HG02973 (cell line): ENCODE results near the gene MCTP2.

Experiments
- ATAC-seq: cut with Tn5 transposase; IDR thresholded peaks from one replicate; pipeline ENCODE4 v1.9.1; 2021; ENCODE audit warnings: moderate library complexity; ENCODE audit not compliant: unreplicated experiment

The MCTP2 gene

DNA sequence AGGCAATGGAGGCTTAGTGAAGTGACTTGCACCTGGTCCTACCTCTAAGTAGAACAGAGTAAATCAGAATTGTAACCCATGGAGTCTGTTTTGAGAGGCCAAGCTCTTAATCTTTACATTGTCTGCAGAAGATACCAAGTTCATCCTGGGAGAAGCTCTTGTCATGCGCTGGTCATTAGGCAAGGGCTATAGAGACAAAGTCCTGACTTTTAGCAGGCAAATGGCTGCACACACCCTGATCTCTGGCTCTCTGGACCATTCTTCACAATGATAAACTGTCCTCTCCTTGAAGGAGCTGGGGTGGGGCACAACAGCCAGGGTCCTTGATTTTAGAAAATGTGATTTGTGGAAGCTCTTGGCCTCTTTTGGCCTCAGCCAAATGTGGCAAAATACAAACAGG is 65.4 kb downstream of the MCTP2 start:
- ATAC-seq = no peak

DNA sequence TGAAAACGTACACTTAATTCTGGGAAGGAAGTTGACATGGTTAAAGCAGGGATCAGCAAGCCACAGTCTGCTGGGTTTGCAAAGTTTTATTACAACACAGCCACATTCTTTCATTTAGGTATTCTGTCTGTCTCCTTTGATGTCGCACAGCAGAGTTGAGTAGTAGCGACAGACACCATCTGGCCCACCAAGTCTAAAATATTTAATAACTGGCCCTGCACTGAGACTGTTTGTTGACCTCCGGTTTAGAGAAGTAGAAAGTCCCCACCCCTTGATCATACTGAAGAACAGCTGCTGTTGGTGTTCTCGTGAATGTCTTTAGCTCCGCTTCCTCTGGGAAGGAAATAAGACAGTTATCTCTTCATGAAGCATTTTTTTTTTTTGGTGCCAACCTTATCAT is 66.2 kb downstream of the MCTP2 start:
- peak; percentile 82 for ATAC-seq

DNA sequence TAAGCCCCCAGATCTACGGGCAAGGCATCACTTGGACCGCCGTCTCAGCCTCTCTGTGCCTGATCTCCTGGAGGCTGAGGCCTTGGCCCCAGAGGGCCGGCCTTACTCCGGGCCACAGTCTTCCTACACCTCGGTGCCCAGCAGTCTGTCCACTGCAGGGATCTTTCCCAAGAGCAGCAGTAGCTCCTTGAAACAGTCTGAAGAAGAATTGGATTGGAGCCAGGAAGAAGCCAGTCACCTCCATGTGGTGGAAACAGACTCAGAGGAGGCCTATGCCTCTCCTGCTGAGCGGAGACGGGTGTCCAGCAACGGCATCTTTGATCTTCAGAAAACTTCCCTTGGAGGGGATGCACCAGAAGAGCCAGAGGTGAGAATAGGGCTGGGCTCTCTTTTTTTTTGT is 67.0 kb downstream of the MCTP2 start:
- ATAC-seq = no peak

DNA sequence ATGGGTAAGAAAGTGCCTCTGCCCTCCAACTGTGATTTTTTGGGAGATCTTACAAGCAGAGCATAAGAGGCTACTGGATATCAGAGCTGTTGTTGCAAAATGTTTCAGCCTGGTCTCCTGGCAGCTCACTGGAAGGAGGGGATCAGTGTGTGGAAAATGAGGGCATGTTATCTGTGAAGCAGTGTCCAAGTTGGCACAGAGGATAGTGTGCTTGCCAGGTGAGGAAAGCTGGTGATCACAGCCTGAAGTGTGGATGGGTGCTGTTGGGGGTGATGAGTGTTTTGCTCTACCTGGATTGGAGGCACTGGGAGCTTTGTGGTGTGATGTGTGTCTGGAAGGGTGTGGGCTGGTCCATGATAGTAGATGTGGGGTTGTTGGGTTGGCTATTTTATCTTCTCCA is 69.3 kb downstream of the MCTP2 start:
- ATAC-seq = no peak

DNA sequence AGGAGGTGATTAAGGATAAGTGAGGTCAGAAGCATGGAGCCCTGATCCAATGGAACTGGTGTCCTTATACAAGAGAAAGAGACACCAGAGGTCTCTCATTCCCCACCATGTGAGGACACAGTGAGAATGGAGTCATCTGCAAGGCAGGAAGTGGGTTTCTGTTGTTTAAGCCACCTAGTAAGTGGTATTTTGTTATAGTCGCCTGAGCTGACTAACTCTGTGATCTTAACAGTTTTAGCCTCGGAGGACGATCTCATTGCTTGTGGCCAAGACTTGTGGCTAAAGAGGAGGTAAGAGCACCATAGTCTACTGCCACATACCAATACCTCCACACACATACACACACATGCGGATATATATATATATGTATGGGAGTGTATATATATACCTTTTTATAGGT is 73.8 kb downstream of the MCTP2 start:
- ATAC-seq = peak; percentile 38

DNA sequence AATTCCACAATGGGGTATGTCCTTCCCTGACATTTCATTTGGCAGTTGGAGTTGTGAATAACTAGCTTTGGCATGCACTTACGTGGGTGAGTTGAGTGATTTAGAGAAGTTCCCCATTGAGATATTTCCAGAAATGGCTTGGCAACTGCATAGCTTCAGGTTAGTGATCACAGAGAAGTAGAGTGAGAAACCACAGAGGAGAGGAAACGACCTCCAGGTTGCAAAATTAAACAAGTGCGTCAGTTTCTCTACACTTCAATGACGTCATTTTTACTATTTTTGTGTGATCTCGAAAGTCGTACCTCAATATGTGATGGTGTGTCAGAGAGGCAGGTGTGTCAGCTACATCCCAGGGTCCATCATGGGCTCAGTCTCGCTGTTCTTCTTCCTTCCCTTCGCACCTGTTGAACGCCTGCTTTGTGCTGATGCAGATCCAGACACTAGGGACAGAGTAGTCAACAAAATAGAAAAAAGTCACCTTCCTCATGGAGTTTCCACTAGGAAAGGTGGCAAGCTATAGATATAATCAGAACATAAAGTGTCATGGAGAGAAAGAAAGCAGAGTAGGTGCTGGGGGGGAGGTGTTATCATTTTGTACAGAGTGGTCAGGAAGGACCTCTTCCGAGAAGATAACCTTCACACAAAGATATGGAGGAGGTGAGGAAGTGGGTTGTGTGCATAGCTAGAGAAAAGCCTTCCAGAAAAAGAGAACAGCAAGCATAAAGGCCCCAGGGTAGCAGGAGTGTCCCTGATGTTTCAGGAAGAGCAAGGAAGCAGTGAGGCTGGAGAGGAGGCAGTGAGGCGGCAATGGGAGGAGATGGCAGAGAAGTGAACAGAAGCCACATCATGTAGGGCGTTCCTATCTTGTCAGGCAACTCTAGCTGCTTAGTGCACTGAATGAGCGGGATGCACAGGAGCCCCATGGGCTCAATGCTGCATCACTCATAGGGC is 75.6 kb downstream of the MCTP2 start:
- ATAC-seq = peak; percentile 82

DNA sequence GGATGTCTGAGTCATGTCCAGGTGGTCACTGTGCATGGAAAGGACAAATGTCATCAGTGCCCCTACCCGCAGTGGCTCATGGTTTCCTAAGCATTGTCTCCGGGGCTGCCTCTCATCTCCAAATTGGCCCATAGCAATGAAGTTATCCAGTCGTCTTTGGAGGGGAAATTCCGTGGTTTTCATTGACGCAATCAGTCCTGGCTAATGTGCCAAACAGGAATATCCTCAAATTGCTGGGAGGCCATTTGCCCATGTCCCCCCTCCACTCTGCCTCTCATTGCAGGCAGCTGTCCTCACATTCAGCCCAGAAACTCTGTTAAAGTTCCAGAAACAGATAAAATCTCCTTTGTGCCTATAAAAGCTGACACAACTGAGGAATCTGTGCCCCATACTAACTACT is 81.6 kb downstream of the MCTP2 start:
- ATAC-seq = no peak

DNA sequence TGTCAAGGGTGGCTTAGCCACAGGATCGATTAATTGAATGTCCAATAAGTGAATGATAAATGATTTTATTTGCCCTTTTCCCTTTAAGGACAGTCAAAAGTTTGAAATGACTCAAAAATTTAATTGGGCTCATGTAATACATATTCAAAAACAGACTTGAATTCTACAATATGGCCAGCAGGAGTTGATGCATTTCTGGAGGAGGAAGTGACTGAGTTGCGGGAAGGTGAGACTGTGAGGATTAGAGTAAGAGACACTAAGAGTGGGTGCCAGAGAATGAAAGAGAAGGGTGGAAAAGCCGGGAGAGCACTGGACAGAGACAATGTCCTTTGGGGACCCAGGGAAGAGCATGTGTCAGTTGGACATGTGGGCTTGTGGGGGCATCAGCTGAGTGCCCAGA is 83.3 kb downstream of the MCTP2 start:
- no peak for ATAC-seq

DNA sequence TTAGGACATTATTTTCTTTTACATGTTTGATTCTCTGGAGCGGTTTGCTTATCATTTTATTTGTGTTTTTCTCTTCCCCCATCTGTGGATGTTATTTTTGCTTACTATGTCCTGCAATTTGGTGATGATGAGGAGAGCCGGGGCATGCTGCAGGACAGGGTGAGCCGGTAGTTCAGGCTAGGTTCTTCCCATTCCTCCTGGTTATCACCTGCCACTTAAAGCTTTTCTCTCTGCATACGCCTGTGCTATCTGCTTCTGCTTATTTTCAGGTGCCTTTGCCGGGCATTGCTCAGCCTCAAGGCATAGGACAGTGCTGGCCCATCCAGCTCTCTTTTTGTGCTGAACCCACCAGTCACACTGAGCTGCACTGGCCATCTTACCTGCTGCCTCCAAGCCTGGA is 85.8 kb downstream of the MCTP2 start:
- no peak for ATAC-seq

DNA sequence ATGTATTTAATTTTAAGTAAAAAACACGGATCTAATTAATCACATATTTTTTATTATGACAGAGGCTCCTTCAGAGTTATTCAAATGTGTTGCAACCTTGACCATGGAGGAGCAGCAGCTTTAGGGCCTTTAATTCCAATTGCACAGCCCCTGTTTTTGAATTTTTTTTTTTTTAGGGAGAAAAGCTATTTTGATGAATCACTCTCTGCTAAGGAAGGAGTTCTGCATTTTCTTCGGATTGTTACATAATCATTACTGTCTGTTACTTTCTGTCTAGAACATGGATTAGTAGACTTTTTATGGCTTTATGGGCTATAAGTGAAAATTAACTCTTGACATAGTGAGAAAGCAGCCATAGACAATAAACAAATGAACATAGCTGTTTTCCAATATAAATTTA is 90.8 kb downstream of the MCTP2 start:
- no peak for ATAC-seq

DNA sequence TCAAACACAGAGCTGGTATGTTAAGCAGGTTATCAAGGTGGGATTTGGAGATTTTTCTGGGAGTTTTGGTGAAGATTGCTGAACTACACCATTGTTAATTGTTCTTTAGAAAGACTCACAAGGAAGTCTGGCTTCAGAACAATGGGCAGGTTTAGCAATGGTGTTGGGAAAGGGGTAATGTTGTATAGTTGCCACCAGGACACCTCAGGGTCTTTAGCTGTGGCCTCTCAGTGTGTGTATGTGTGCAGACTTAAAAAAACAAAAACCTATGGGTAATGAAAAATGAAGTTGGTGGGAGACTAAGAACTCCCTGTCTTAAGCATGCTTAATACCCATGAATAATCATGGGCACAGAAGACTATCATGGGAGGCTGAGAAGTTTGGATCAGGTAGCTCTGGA is 91.7 kb downstream of the MCTP2 start:
- no peak for ATAC-seq

DNA sequence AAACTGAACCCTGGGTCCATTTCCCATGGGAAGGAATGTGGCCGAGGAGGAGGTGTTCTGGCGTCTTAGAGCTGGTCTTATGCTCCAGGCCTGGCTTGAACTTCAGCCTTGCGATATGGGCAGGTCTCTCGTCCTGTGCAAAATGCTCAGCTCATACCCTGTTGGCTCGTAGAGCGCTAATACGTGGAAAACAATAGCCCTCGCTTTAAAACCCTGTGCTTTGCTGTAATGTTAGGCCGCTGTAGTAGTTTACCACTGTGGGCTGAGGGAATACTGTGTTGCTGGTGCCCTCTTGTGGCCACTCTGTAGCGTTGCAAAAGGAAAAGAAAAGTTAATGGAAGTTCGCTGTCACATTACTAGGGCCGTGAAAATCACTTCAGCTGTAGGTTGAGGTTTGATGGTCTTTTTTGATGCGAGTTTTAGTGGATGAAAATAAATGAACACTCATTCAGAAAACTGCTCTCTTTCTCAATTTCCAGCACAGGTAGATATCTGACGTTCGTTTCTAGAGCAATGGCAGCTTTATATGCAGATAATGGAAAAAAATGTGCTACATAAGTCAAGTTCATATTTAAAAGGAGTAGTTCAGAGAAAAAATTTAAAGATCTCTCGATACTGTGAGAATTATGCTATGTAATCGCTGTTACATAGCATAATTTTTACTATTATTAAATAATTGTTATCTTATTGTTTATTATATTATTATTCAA is 92.9 kb downstream of the MCTP2 start:
- ATAC-seq = peak; percentile 85

DNA sequence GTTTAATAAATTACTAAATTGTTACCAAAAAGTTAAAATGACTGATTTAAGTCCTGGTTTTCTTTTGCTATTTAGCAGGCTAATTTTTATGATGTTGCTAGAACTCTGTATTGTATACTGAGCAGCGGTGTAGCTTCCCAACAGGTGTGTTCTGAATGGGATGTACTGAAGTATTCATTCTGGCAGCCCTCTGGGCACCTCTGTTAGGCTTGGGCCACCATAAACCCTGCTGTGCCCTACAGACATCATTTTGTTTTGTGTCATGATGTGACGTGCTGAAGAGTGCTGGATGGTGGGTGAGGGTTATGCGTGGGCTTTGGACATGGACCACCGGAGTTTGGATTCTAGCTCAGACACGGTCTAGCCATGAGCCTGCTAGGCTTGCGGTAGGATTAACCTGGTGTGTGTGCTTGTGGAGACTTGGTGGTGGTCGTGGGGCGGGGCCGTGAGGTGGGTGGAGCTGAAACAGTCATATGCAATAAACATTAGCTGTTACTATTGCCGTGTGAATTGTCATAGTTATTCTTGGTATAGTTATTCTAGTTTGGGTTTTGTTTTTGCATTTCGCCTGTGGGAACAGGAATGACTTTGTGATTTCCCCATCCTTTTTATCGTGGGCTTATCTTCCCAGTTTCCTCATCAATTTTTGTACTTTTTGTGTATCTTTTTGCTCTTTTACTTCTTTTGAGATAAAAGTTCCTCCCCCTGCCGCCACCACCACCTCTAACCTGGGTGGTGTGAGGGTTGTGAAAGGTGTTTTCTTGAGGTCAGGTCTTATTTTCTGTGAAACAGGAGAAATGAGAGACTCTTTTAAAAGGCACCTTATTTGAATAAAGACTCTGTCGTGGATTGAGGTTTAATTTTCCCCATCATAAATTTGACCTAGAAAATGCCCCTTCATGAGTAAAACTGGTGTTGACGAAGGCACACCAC is 93.7 kb downstream of the MCTP2 start:
- ATAC-seq = peak; percentile 49

DNA sequence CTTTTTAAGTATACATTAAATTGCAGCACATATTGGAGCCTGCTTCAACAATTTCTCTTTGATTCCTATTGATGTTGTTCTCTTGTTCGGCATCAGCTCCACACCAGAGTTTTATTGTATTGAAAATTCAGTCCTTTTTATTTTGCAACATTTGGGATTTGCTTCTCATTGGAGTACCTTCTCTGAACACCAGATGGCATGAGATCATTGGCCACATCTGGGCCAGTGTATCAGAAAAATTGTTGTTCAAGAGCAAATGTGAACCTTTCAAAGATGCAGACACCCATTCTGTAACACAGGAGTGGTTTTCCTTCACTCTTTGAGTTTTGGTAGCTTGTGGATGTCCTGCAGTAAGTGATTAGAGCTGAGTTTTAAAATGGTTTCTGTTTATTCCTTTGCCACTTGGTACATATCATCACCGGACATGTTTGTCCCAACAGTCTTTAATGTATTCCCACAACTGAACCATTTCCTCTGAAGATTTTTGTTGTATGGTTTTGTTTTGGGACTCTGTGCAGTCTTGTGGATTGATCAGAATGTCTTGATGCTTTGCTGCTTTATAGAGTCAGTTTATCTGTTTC is 96.1 kb downstream of the MCTP2 start:
- no peak for ATAC-seq

DNA sequence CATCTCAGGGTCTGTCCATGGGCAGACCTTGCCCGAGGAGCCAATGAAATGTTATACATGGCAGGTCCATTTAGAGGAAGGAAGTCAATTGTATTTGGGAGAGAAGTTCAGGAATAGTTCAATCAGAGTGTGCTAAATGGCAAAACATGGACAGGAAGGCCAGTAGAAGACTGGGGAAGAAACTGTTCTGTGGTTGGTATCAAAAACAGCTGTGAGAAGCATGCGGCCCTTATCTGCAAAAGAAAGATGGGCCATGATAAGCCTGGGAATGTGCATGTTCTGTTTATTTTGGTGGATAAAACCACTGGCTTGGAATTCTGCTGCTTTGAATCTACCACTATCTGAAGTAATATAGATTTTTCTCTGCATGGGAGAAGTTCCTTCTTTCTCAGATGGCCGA is 100.4 kb downstream of the MCTP2 start:
- no peak for ATAC-seq

DNA sequence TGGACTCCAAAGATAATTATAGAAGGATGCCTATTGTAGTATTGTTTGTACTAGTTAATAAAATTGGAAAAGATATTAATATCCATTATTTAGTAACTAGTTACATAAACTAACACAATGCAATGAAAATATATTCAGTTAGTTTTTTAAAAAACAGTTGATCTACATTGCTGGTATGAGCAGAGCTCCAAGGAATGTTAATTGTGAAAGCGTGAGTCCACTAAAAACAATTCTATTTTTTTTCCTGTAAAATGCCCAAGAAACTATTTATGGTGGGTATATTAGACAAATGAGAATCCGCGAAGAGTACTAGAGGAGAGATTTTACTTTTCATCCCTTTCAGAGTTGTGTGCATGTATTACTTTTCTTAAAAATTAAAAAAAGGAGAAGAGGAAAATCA is 104.3 kb downstream of the MCTP2 start:
- no peak for ATAC-seq

DNA sequence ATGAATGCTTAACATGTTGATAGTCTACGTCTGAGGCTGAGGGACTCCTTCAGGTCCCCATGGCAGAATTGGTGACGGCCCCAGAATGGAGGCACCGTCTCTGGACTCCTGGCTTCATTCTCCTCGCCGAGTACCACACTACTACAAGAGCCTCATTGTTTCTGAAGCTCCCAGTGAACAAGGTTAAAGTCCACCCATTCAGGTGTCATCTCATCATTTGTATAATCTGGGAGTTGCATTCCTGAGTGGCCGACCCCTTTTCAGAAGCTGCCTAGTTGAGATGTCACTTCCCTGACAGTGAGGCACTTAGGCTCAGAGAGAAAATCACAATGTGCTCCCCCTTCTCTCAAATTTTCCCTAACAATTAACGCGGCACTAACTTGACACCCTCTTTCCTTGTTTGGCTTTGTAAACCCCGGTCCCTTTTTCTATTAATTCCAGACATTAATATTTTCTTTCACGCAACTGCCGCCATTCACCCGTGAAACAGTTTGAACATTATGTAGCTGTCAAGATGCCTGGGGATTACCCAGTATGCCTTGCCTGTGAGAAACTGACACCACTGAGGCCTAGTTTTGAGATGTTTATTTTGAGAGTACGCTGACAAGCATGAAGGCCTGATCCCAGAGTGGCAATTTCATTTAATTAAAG is 105.6 kb downstream of the MCTP2 start:
- ATAC-seq = no peak

DNA sequence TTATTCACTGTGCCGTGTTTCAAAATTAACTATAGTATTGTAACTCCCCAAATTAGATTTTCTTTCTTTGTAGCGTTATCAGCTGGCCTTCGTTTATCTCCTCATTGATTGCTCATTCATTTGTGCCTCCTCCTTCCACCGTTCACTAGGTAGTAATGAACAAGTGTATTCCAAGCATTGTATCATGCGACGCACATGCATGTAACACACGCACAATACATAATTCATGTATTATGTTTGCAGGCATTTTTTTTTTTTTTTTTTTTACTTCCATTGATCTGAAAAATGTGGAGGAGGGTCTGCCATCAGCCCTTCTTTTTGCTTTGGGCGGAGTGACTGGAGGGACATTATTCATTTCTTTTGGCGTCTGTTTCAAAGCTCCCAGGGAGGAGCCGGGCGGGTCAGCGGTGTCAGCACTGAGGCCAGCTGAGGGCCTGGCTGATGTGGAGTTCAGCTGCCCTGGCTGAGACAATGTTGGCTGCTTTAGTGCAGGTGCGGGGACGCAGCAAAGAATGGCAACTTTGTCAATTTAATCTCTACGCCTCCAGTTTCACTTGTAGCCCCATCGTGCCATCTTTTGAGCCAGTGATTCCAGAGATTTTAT is 107.0 kb downstream of the MCTP2 start:
- no peak for ATAC-seq

DNA sequence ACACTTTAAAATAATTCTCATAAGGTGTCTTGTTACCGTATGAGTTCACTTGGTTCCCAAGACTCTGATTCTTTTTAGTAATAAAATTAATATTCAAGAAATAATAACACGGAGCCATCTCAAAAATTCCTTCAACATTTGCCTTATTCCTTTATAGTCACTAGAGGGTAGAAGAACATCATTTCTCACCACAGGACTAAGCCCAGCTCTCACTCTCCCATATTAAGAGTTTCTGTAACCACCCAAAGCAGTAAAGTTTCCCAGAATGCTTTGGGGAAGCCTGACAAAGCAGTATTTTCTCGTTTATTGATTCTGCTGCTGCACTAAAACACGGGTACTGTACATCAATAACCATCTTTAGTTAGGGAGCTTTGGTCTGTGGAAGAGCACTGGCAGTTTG is 114.9 kb downstream of the MCTP2 start:
- no peak for ATAC-seq

DNA sequence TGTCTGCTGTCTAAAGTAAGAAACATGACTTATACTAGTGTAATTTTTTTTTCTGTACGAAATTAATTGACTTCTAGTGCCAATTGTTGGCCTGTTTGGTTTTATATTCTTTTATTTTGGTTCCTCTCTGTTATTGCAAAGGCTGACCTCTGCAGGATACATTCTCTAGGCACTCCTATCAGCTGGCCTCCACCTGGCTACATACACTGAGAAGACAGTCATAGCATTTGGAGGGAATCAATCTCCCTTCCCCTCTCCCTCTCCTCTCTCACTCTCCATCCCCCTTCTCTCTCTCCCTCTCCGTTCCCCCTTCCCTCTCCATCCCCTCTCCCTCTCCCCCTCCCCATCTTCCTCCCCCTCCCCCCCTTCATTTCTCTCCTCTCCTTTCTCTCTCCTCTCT is 116.7 kb downstream of the MCTP2 start:
- no peak for ATAC-seq
